ENCODE results near the gene ALB.

Gene ALB

GRCh38 chr4:73432169-73433000, 28.3 kb downstream of the ALB start:
- DNase-seq = no peak

GRCh38 chr4:73433140-73433539, 29.1 kb downstream of the ALB start:
- no peak for DNase-seq

- no peak for DNase-seq
Observed at GRCh38 chr4:73434311-73434710, 30.2 kb downstream of the ALB start.

- no peak for DNase-seq
Observed at GRCh38 chr4:73435984-73436383, 31.9 kb downstream of the ALB start, which contains the start of gene AFP. Gene AFP (plus strand): TSS chr4:73436221. CDS start chr4:73436263, 42 bp downstream.

GRCh38 chr4:73436674-73437557, 32.8 kb downstream of the ALB start:
- DNase-seq = no peak

GRCh38 chr4:73437558-73437956, 33.5 kb downstream of the ALB start:
- no peak for DNase-seq

- DNase-seq = no peak
Observed at GRCh38 chr4:73438048-73438447, 34.0 kb downstream of the ALB start.

- no peak for DNase-seq
Observed at GRCh38 chr4:73438582-73439215, 34.6 kb downstream of the ALB start.

GRCh38 chr4:73439445-73439844, 35.4 kb downstream of the ALB start:
- no peak for DNase-seq

GRCh38 chr4:73439991-73440390, 35.9 kb downstream of the ALB start:
- DNase-seq = no peak

GRCh38 chr4:73440653-73441052, 36.6 kb downstream of the ALB start:
- no peak for DNase-seq

GRCh38 chr4:73442275-73442674, 38.2 kb downstream of the ALB start:
- DNase-seq = no peak

- no peak for DNase-seq
Observed at GRCh38 chr4:73443224-73443623, 39.1 kb downstream of the ALB start.

- DNase-seq = no peak
Observed at GRCh38 chr4:73445383-73446335, 41.6 kb downstream of the ALB start.

- peak in 1 of 5 experiments; percentile 47 for DNase-seq
Observed at GRCh38 chr4:73446336-73446938, 42.4 kb downstream of the ALB start.

- peak in 1 of 5 experiments; percentile 29 for DNase-seq
Observed at GRCh38 chr4:73447671-73448070, 43.6 kb downstream of the ALB start.

GRCh38 chr4:73448448-73449203, 44.5 kb downstream of the ALB start:
- no peak for DNase-seq

- DNase-seq = no peak
Observed at GRCh38 chr4:73450398-73451004, 46.4 kb downstream of the ALB start.

- no peak for DNase-seq
Observed at GRCh38 chr4:73451404-73451803, 47.3 kb downstream of the ALB start.
